SIG-M5 treated with dmso at 0.1 percent for 504 hours (cell line): ENCODE measurements around the gene TSPAN31.
"Not testable (repeated sequence)": the region's sequence is repeated elsewhere in the genome, so short reads cannot be mapped to it uniquely, and the experiment has no call there.

ENCODE experiments used
- DNase-seq: peaks from one replicate; lab custom pipeline; 2025; ENCODE audit not compliant: unreplicated experiment; lab: John Stamatoyannopoulos, UW

TSPAN31 gene

GRCh38 chr12:57721846-57722608 lies 22.8 kb upstream of the TSPAN31 start:
- DNase-seq = not testable (repeated sequence)

DNA sequence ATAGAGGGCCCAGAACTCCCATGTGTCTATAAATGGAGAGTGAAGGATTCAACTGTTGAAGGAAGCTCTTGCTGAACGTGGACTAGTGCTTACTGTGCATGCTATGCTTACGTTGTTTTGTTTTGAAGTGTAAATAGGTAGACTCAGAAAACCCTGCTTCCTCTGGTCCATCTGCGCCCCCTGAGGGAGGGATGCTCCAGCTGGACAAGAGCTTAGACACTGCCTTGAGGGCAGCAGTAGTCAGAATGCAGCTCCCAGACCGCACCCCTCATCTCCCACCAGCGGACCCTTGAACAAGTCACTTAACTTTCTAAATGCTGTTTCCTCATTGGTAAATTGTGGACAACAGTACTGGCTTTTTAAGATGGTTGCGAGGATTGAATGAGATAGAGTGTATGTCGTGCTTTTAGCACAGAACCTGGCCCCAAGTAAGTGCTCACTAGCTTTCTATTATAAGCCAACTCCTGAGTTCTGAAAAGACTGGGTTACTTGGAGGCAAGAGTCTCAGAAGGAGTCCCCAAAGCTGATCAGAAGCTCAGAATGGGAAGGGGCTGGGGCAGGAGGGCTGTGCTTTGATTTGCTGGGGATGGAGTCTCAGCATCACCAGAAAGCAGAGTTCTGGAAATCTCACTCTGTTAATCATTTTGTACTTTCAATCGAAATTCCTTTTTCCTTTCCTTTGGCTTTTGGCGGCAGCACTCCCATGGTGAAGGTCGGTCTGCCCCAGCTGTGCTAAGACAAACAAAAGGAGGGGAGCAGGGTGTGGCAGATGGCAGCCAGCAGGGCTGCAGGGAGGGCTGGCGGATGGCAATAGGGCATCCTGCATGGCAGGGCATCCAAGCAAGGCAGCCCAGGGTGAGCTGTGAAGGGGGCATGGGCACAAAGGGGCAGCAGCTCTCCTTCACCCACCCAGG lies 21.9 kb upstream of the TSPAN31 start:
- no peak for DNase-seq

DNA sequence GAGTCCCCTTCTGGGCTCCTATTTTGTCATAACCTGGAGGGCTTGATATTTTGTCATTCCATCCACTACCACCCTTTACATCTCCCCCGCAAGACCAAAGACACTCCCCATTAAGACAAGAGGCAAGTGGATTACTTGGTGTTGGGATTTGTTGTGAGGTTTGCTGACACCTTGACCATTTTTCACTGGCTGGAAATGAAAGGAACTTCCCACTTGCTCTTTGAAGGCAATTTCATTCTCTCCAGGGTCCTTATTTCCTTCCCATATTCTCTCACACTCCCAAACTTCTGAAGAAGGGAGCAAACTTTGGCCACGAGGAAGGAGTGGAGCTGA lies 21.2 kb upstream of the TSPAN31 start:
- DNase-seq = no peak

DNA sequence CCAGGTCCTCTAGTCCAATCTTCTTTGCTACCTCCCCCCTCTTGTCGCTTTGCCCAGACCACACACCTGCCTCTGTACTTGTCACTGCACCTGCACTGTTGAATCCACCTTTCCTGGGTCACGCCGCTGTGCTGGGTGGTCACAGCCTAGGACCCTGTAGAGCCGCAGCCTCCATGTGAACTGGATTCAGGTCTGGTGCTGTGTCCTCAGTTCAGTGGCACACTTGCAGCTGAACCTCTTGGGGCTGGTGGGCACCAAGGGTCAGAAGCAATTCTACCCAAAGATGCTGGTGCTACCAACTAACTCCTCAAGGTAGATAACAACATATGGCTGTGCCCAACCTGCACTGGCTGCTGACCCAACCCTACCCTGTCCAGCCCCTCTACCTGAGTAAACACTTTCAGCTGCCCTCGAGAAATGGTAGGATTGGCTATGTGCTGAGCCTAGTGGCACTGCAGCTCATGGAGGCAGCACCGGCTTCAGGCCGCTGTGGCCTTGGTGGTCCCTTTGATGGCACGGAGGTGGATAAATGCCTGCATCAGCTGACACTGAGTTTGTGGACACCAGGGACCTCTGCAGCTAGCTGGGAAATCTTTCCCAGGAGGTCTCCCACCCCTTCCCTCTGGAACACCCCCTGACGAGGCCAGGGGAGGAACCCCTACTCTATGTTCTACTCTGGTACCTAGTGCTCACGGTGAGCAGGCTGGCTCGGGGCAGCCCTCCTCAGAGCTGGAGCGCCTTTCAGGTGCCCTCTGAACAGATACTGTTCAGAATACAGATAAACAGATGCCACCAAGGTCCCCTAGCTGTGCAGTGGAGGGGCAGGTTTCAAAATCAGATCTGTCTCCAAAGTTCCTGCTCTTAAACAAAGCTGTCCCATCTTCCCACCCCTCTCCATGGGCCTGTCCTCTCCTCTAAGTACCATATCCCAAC lies 20.6 kb upstream of the TSPAN31 start:
- DNase-seq = no peak

GRCh38 chr12:57724936-57725740 lies 19.7 kb upstream of the TSPAN31 start:
- no peak for DNase-seq

- no peak for DNase-seq
Measured at GRCh38 chr12:57725851-57726150, 19.0 kb upstream of the TSPAN31 start.

- peak; percentile 37 for DNase-seq
Measured at GRCh38 chr12:57726151-57726883, 18.5 kb upstream of the TSPAN31 start.

DNA sequence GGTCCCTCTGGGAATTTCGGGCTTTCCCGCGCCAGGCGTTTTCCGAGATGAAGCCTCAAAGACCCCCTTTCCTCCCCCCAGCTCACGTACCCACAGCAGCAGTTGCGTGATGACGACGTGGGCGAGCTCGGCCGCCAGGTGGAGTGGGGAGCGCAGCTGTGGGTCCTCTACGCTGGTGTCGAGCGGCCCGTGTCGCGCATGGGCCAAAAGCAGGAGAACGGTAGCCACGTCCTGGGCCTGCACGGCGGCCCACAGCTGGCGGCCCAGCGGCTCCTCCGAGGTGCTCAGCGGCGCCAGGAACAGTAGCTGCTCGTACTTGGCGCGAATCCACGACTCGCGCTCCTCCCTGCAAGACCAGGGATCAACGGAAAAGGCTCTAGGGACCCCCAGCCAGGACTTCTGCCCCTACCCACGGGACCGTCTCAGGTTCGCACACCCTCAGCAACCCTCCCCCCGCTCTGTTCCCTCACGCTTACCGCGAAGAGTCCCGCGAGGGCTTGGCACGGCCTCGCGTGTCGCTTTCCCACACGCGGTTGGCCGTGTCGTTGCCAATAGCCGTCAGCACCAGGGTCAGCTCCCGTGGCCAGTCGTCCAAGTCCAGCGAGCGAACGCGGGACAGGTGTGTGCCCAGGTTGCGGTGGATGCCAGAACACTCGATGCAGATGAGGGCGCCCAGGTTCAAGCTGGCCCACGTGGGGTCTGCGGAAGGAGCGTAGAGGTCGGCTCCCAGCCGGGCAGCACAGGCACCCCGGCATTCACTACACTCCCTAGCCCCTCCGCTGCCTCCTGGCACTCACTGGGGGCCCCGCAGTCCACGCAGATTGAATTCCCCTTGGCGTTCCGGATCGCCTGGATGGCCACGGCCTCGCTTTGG lies 17.7 kb upstream of the TSPAN31 start:
- DNase-seq = no peak

DNA sequence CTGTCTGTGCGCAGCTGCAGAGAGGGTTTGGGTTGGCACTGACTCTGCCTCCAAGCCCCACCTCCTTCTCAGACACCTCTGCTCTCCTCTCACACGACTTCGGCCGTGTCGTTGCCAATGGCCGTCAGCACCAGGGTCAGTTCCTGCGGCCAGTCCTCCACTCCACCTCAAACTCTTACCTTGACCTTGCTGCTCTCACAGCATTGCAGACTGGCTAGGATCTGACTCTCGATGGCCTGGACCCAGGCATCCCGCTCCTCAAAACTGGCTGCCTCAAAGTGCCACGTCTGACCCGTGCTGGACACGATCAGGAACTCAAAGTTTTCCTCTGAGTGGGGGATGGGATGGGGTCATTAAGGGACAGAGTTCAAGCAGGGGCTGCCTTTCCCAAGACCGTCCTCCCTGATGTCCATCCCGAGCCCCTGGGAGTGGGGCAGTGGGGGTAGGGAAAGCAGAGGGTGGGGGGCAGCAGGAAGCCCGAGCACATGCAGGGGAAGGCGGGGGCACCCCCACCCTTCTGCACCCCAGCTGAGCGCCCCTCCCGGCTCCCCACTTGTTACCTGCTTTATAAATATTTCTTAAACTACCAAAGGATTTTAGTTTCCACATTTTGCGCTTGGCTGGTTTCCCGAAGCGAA lies 17.0 kb upstream of the TSPAN31 start:
- no peak for DNase-seq

- DNase-seq = no peak
Measured at GRCh38 chr12:57729321-57729844, 15.5 kb upstream of the TSPAN31 start.

GRCh38 chr12:57730336-57731067 lies 14.3 kb upstream of the TSPAN31 start:
- no peak for DNase-seq

DNA sequence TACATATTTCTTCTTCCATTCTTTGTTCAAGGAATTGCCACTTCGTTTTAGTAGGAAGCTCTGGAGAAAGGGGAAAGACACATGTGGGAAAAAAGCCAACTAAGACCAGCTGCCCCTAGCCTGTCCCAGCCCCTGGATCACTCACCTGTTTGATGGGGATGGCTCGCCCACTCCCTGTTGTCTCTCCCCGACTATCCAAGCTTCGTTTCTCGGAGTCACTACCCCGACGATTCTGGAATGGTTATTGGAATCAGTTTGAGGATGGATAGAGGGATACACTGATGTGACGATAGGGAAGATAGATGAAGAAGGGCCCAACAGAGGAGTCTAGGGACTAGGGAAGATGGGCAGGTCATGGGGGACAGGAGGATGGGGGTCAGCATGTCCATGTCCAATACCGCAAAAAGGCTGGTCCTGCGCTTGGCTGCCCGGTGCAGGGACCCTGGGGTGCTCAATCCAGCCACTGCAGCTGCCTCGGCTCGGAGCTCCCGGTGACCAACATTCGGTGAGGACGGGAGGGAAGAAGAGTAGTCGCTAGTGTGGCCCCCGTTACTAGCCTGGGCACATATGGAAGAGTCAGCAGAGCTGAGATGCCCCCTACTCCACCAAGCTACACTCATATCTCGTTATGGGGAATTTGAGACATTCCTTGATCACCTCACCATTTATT lies 13.3 kb upstream of the TSPAN31 start:
- DNase-seq = no peak

GRCh38 chr12:57732270-57732669 lies 12.6 kb upstream of the TSPAN31 start:
- no peak for DNase-seq

GRCh38 chr12:57732726-57733593 lies 11.9 kb upstream of the TSPAN31 start:
- DNase-seq = no peak

- DNase-seq = no peak
Measured at GRCh38 chr12:57733928-57734327, 10.9 kb upstream of the TSPAN31 start.

DNA sequence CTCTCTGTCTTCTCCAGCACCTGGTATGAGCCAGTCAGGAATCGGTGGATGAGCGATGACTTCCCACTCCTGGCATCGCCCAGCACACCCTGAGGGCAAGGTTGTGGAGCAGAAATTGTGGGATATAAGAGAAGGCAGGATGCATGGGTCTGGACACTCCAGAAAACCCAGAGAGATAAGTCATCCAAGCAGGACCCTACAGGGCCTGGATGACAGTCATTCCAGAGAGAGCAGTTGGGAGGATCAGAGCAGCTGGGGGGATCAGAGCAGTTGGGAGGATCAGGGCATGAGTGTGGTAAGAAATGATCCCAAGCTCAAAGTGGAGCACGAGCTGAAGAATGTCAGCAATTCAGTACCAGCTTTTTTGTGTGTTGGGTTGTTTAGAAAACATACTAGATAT lies 10.2 kb upstream of the TSPAN31 start:
- DNase-seq = no peak
